ENCODE data around the gene PDK1.
"Not testable (repeated sequence)": the region's sequence is repeated elsewhere in the genome, so short reads cannot be mapped to it uniquely, and the experiment has no call there.

The PDK1 gene

GRCh38 chr2:172554352-172555271 is 1.3 kb upstream of the PDK1 start:
- peak; percentile 25 for DNase-seq

GRCh38 chr2:172555272-172555521 is 693 bp upstream of the PDK1 start:
- DNase-seq = no peak

GRCh38 chr2:172556284-172557033 is 569 bp downstream of the PDK1 start:
- peak; percentile 83 for DNase-seq

- no peak for DNase-seq
Measured at GRCh38 chr2:172558372-172558771, 2.5 kb downstream of the PDK1 start.

GRCh38 chr2:172560721-172561120 is 4.8 kb downstream of the PDK1 start:
- DNase-seq = no peak

GRCh38 chr2:172561270-172561669 is 5.4 kb downstream of the PDK1 start:
- no peak for DNase-seq

- DNase-seq = no peak
Measured at GRCh38 chr2:172562298-172562697, 6.4 kb downstream of the PDK1 start.

GRCh38 chr2:172564376-172564775 is 8.5 kb downstream of the PDK1 start:
- DNase-seq = no peak

GRCh38 chr2:172571245-172571644 is 15.4 kb downstream of the PDK1 start:
- no peak for DNase-seq

GRCh38 chr2:172572981-172573380 is 17.1 kb downstream of the PDK1 start:
- DNase-seq = no peak

GRCh38 chr2:172574965-172575364 is 19.1 kb downstream of the PDK1 start:
- no peak for DNase-seq

GRCh38 chr2:172578054-172578453 is 22.2 kb downstream of the PDK1 start:
- DNase-seq = no peak

GRCh38 chr2:172578860-172579512 is 23.1 kb downstream of the PDK1 start:
- DNase-seq = no peak

- DNase-seq = no peak
Measured at GRCh38 chr2:172580544-172580943, 24.7 kb downstream of the PDK1 start.

GRCh38 chr2:172582656-172583055 is 26.8 kb downstream of the PDK1 start:
- no peak for DNase-seq

GRCh38 chr2:172586245-172586891 is 30.5 kb downstream of the PDK1 start:
- peak; percentile 17 for DNase-seq

GRCh38 chr2:172587231-172587630 is 31.3 kb downstream of the PDK1 start:
- DNase-seq = not testable (repeated sequence)

- DNase-seq = no peak
Measured at GRCh38 chr2:172588931-172589330, 33.0 kb downstream of the PDK1 start.

GRCh38 chr2:172591386-172591785 is 35.5 kb downstream of the PDK1 start:
- not testable (repeated sequence) for DNase-seq

GRCh38 chr2:172592190-172592589 is 36.3 kb downstream of the PDK1 start:
- not testable (repeated sequence) for DNase-seq

GRCh38 chr2:172596776-172597175 is 40.9 kb downstream of the PDK1 start:
- DNase-seq = no peak

GRCh38 chr2:172597176-172597842 is 41.4 kb downstream of the PDK1 start:
- DNase-seq = no peak

GRCh38 chr2:172599947-172600346 is 44.1 kb downstream of the PDK1 start:
- no peak for DNase-seq
